ENCODE data around the gene JHY.

- TF ChIP-seq POLR2A (IDR thresholded peaks at IDR 0.05), result no peak
- no peak for TF ChIP-seq CTCF (IDR thresholded peaks at IDR 0.05)
These were observed 1.1 kb downstream of the JHY start for GRCh38 chr11:122883646-122883979.
